KOPT-K1 (cell line): Measurements from ENCODE around the gene APBB3.

ENCODE experiments used
- H3K27ac ChIP-seq: fragments of 200-600 bp; sonication (generic); 2 replicates; pipeline ENCODE4 v1.5.1; 2016; ENCODE audit warnings: antibody characterized with exemption, mild to moderate bottlenecking, low read depth, low read length; ENCODE audit not compliant: poor library complexity, severe bottlenecking
- H3K36me3 ChIP-seq: fragments of 200-600 bp; sonication (generic); 2 replicates; pipeline ENCODE4 v1.5.1; 2017; ENCODE audit warnings: antibody characterized with exemption, mild to moderate bottlenecking, low read length, moderate library complexity; ENCODE audit not compliant: insufficient read depth
- H3K9me3 ChIP-seq: fragments of 200-600 bp; sonication (generic); 2 replicates; pipeline ENCODE4 v1.5.1; 2017; ENCODE audit warnings: antibody characterized with exemption, low read length, mild to moderate bottlenecking; ENCODE audit not compliant: insufficient read depth, poor library complexity, severe bottlenecking

The APBB3 gene

DNA sequence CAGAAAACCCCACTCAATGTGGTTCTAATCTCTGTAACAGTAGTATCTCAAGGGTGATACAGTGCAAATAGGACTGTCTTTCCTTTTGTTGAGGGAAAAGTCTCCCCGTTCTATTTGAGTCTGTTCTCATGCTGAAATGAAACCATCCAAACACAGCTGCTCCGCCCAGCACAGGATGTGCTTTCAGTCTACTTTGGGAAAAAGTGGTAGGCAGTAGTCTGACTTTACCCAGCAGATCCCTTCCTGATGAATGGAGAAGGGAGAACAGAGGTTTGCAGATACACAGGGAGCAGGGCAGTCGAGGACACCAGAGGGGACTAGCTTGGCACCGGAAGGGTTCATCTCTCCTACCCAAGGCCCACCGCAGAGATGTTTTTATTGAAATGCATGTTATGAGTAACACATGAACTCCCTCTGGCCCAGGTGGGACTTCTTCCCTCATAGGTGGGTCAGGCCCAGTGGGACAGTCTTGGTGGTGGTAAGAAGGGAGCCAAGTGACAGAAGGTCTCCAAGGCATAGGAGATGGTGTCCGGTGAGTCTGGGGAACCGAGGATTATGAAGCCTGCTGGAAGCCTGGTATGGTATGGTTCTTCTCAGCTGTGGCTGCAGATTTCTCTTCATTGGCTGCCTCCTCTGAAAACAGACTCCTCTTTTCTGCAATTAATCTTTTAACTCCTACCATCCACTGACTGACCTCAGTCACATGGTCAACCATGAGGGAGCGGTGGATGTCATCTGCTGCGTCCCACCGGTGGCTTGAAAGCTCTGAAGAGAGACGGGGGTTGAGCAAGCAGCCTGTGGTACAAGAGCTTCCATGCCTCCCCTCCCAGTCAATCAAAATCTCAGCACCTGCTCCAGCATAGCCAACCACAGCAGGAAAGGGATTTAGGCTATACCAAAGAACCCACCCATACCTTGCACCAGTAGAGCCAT is 14.0 kb downstream of the APBB3 start:
- Histone ChIP-seq H3K36me3 (peaks cover 81% of the 10 kb centered on the region), H3K27ac (no peak overlapping the region)

DNA sequence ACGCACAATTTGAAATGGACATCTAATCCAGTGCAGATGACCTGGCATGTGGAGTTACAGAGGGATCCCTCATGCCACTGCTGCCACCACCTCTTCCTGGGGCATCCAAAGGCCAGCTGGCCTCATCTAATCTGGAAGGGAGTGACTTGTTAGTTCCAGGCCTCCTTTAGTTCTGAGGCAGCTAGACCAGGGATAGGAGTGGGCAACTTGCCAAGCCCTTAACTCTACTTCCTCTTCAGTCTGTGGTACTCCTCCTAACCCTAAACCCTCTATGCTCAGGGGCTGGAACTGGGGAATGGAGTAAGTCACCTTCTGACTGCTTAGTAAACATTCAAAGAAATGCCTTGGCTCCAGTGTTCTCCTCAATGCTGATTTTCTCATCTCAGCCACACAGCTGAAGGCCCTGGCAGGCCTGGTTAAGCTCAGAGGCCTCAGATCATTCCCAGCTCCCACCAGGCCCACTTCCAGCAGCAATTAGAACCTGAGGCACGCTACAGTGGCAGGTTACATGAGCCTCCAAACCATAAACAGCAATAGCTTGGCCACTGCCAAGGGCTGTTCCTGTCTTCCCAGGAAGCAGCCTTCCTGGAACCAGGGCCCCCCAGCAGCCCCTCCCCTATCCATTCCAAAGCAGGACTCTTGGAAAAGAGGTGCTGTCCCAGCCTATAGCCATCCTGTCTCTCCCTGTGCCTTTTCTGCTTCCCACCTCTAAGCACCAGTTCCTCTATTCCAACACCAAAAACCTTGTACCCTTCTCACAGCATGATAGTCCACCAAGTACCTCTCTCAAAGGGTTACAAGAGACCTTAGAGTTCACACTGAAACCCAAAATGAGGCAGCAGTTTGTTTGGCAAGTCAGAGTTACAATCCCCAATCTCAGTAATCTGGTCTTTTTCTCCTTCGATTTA is 14.9 kb downstream of the APBB3 start:
- Histone ChIP-seq H3K9me3 (no peaks in the 10 kb centered on the region), H3K36me3 (peaks cover 88% of the 10 kb centered on the region), H3K27ac (peak overlapping the region; percentile 71)

More for the DNA sequence above, 14.0 kb downstream of the APBB3 start:
- H3K9me3 ChIP-seq: no peaks in the 10 kb centered on the region

DNA sequence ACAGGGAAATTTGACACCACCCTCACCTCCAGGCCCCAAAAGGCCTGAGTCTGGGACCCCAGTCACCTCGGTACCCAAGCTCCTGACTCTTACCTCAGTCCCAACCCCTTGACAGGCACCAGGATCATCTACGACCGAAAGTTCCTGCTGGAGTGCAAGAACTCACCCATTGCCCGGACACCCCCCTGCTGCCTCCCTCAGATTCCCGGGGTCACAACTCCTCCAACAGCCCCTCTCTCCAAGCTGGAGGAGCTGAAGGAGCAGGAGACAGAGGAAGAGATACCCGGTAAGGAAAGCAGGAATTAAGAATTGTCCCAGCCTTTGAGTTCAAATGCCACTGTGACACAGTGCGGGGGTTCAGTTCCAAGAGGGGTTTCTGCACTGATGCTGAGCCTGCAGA is 15.6 kb downstream of the APBB3 start:
- peaks cover 88% of the 10 kb centered on the region for H3K36me3 ChIP-seq
- H3K9me3 ChIP-seq: no peaks in the 10 kb centered on the region
- H3K27ac ChIP-seq: peak overlapping the region; percentile 71

DNA sequence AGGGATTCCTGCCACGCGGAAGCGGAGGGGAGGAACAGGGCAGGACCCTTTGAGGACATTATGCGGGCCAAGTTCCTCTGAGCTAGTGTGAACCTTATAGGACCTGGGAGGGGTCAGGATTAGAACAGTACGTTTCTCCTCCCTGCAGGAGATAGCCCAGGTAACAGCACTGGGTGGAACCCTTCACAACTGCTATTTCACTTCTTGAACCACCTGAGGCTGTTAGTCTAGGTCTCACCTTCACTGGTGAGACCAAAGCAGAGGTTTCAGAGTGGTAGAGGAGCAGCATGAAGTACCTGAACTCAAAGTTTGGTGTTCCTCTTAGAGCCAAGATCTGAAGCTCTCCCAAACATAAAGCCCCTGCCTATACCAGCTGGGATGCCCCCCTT is 16.1 kb downstream of the APBB3 start:
- Histone ChIP-seq H3K9me3 (no peaks in the 10 kb centered on the region), H3K36me3 (peaks cover 88% of the 10 kb centered on the region), H3K27ac (peak overlapping the region; percentile 71)

DNA sequence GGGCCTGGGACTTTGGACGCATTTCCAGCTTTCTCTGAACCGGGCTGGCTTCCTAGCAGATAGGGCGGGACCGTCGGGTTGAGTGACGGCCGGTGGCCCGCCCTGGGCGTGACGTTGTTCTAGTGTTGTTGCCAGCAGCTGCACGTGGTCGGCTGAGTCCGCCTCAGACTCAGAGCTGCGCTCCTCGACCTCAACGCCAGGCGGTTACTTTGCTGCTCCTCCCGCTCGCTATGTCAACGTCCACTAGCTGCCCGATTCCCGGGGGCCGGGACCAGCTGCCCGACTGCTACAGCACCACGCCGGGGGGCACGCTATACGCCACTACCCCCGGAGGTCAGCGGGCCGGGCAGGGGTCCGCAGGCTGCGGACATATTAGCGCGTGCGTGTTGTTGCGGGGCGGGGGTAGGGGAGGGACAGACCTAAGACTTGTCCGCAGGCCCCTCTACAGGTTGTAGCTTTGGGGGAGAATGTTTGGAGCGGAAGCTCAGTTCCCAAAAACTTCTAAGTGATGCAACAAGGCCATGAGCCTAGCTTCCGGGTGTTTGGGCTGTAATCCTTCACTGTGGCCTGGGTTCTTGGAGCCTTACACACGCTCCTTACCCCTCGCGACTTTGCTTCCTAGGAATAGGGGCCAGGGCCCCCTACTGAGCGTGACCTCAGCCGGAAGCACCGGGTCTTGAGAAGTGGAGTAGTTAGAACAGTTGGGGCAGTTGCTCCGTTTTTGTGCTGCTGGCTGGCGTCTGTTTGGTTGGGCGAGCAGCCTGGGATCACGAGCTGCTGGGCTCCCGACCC is 16.7 kb downstream of the APBB3 start, which contains the start of gene EIF4EBP3:
TSS of gene EIF4EBP3 (plus strand) at position 155 of the 792 bp plus-strand sequence. CDS start at position 231, 76 bp downstream.
- no peaks in the 10 kb centered on the region for H3K9me3 ChIP-seq
- H3K27ac ChIP-seq: peak within 1 kb of the TSS; percentile 71
- peaks cover 86% of the 10 kb centered on the region for H3K36me3 ChIP-seq

DNA sequence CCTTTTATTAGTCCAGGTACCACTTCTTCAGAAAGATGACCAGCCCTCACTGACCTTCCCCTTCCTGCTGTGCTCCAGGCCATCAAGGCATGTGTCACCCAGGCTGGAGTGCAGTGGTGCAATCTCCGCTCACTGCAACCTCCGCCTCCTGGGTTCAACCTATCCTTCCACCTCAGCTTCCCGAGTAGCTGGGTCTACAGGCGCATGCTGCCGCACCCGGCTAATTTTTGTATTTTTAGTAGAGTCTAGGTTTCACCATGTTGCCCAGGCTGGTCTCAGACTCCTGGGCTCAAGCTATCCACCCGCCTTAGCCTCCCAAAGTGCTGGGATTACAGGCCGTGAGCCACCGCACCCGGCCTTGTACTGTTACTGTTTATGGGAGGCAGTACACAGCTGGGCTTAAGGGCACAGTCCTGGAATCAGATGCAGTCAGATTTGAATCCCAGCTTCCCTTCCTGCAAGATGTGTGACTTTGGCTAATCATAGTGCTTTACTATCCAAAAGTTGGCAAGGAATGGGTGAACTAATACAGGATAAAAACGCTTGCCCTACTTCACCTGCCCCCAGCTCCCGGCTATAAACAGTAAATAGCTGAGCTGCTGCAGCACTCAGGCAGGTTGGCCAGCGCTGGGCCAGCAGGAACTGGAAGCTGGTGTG is 17.4 kb downstream of the APBB3 start:
- Histone ChIP-seq H3K27ac (peak overlapping the region; percentile 71), H3K9me3 (no peaks in the 10 kb centered on the region), H3K36me3 (peaks cover 86% of the 10 kb centered on the region)

DNA sequence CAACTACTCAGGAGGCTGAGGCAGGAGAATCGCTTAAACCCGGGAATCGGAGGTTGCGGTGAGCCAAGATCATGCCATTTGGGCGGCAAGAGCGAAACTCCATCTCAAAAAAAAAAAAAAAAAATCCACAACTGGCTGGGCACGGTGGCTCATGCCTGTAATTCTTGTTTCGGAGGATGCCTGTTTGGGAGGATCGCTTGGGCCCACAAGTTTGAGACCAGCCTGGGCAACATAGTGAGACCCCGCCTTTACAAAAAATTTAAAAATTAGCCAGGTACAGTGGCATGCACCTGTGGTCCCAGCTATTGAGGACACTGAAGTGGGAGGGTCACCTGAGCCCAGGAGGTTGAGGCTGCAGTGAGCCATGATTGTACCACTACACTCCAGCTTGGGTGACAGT is 18.8 kb downstream of the APBB3 start:
- H3K27ac ChIP-seq: no peak overlapping the region
- H3K9me3 ChIP-seq: no peaks in the 10 kb centered on the region
- peaks cover 86% of the 10 kb centered on the region for H3K36me3 ChIP-seq

DNA sequence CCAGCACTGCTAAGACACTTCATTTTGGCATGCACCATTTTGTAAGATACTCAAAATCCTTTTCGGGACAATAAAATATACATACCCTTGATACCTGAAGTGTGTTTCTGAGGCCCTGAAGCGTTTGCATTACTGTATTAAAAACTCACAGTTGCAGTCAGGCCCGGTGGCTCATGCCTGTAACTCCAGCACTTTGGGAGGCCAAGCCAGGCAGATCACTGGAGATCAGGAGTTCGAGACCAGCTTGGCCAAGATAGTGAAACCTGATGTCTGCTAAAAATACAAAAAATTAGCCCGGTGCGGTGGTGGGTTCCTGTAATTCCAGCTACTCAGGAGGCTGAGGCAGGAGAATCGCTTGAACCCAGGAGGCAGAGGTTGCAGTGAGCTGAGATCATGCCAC is 19.4 kb downstream of the APBB3 start:
- Histone ChIP-seq H3K27ac (no peak overlapping the region), H3K9me3 (no peaks in the 10 kb centered on the region), H3K36me3 (peaks cover 86% of the 10 kb centered on the region)

DNA sequence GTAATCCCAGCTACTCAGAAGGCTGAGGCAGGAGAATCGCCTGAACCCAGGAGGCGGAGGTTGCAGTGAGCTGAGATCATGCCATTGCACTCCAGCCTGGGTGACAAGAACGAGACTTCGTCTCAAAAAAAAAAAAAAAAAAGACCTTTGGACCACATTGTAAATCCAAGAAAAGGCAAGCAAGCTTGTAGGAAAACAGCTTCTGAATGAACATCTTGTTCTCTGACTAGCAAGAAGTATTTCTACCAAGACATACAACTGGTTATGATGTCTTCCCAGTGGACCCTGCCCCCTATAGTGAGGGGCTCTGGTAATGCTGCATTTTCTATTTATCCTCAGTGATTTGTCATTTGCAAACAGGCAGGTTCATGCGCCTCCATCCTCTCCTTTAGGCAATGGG is 21.4 kb downstream of the APBB3 start:
- Histone ChIP-seq H3K36me3 (peaks cover 88% of the 10 kb centered on the region), H3K27ac (no peak overlapping the region), H3K9me3 (no peaks in the 10 kb centered on the region)

DNA sequence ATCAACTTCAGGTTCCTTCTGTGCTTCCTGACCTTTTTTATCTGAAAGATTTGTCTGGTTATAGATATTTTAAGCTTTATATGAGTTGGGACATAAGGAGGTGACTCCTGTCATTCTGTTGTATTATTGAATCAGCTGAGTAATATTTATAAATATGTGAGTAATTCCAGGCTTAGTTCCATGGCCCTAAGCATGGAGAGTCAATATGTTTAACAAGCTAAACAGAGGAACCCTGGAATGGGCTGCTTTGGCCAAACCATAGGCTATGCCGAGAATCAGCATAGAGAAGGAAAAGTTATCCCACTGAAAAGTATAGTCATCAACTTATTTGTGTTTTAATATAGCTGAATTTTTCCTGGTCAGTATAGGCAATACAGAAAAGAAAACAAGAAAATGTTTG is 24.2 kb downstream of the APBB3 start:
- peaks cover 97% of the 10 kb centered on the region for H3K36me3 ChIP-seq
- no peaks in the 10 kb centered on the region for H3K9me3 ChIP-seq
- no peak overlapping the region for H3K27ac ChIP-seq

DNA sequence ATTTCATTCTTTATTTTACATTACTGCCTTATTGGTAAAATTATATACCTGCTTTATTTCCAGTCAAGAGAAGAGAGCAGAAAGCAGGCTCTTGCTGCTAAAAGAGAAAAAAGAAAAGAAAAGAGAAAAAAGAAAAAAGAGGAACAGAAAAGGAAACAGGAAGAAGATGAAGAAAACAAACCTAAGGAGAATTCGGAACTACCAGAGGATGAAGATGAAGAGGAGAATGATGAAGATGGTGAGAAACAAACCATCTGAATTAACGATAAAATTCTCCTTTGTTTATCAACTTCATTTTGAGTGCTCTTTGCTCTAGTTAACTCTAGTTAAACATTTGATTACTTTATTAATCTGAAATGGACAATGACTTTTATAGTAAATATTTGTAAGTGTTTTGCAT is 40.4 kb downstream of the APBB3 start:
- Histone ChIP-seq H3K27ac (no peak overlapping the region), H3K9me3 (no peaks in the 10 kb centered on the region), H3K36me3 (peaks cover 78% of the 10 kb centered on the region)

DNA sequence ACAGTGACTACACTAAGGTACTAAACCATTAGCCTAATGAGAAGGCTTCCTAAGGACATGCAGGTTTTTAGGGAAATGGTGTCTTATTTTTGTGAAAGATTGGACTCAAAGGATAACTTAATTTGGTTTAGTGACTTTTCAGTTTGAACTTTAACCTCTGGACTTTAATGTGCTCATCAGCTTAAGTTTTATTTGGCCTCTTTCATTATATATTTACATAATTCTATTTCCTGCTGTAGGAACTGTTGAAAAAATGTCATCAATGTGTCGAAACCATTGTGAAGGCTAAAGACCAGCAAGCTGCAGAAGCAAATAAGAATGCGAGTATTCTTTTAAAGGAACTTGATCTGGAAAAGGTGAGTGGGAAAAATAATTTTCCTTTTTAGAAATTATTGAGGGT is 51.3 kb downstream of the APBB3 start:
- H3K27ac ChIP-seq: no peak overlapping the region
- H3K36me3 ChIP-seq: peaks cover 76% of the 10 kb centered on the region
- H3K9me3 ChIP-seq: no peaks in the 10 kb centered on the region

DNA sequence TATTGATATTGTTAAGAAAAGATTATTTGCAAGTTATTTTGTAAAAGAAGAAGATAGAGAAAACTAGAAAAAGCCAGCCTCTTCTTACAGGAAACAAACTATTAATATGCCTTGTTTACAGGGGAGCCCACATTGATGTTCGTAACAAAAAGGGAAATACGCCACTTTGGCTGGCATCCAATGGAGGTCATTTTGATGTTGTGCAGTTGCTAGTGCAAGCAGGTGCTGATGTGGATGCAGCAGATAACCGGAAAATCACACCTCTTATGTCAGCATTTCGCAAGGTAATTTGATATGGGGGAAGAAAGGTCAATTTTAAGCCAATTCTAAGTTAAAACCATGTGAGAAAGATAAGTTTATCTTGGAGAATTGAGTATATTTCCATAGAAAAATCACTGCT is 54.5 kb downstream of the APBB3 start:
- H3K27ac ChIP-seq: no peak overlapping the region
- H3K36me3 ChIP-seq: peaks cover 100% of the 10 kb centered on the region
- no peaks in the 10 kb centered on the region for H3K9me3 ChIP-seq
